DND-41 (cell line): ENCODE measurements around the gene AP1G2.
"Not testable (repeated sequence)": the region's sequence is repeated elsewhere in the genome, so short reads cannot be mapped to it uniquely, and the experiment has no call there.

Experiments
- ATAC-seq: fragments of 200-7000 bp; cut with Tn5 transposase; 3 replicates; pipeline ENCODE4 v1.9.1; 2021; ENCODE audit warnings: low read depth; ENCODE audit not compliant: insufficient read depth
- DNase-seq: peaks from one replicate; pipeline ENCODE4 v3.0.0-alpha.2; 2020
- H2AFZ ChIP-seq: 2 replicates; pipeline ENCODE4 v1.6.0; 2012; ENCODE audit warnings: low read depth, low read length
- H3K27ac ChIP-seq: 2 replicates; pipeline ENCODE4 v1.5.1; 2012; ENCODE audit warnings: low read length, inconsistent platforms
- H3K27me3 ChIP-seq: fragments of 200-600 bp; sonication (generic); 2 replicates; pipeline ENCODE4 v1.6.0; 2012; ENCODE audit warnings: low read length, mild to moderate bottlenecking, inconsistent platforms; ENCODE audit not compliant: insufficient read depth, poor library complexity
- H3K36me3 ChIP-seq: 2 replicates; pipeline ENCODE4 v1.5.1; 2012; ENCODE audit warnings: low read length, inconsistent platforms; ENCODE audit not compliant: insufficient read depth
- H3K4me1 ChIP-seq: 2 replicates; pipeline ENCODE4 v1.5.1; 2012; ENCODE audit warnings: mild to moderate bottlenecking, low read length; ENCODE audit not compliant: insufficient read depth
- H3K4me2 ChIP-seq: 2 replicates; pipeline ENCODE4 v1.6.0; 2012; ENCODE audit warnings: mild to moderate bottlenecking, moderate library complexity, low read length, inconsistent platforms; ENCODE audit not compliant: insufficient read depth
- H3K4me3 ChIP-seq, 2 experiments: fragments of 200-600 bp in 1 of 2; shearing (Covaris generic) in 1 of 2; 2 replicates each; pipeline ENCODE4 v1.5.1; 2012 to 2016; ENCODE audit warnings: inconsistent platforms in 2 of 2, low read length in 2 of 2, mild to moderate bottlenecking in 2 of 2, low read depth in 1 of 2, moderate library complexity in 1 of 2
- H3K79me2 ChIP-seq: 2 replicates; pipeline ENCODE4 v1.6.0; 2012; ENCODE audit warnings: low read length, inconsistent platforms; ENCODE audit not compliant: insufficient read depth
- H3K9ac ChIP-seq: 2 replicates; pipeline ENCODE4 v1.6.0; 2012; ENCODE audit warnings: low read depth, mild to moderate bottlenecking, inconsistent platforms, low read length, moderate library complexity
- H3K9me3 ChIP-seq: 2 replicates; pipeline ENCODE4 v1.5.1; 2012; ENCODE audit warnings: low read length, moderate library complexity, mild to moderate bottlenecking, inconsistent platforms; ENCODE audit not compliant: insufficient read depth, severe bottlenecking
- H4K20me1 ChIP-seq: 2 replicates; pipeline ENCODE4 v1.6.0; 2012; ENCODE audit warnings: low read length; ENCODE audit not compliant: insufficient read depth
- EZH2 ChIP-seq: IDR thresholded peaks from 3 replicates; pipeline ENCODE4 v1.6.1; 2012; ENCODE audit warnings: borderline replicate concordance, low read depth, mild to moderate bottlenecking, moderate library complexity, low read length, inconsistent platforms; ENCODE audit not compliant: severe bottlenecking
- TF ChIP-seq, protein P1 (sequence below): IDR thresholded peaks from 2 replicates; pipeline ENCODE4 v1.5.1; 2012; ENCODE audit warnings: borderline replicate concordance, low read length, moderate library complexity, mild to moderate bottlenecking; ENCODE audit not compliant: poor library complexity, severe bottlenecking; ENCODE audit errors: extremely low read depth

The AP1G2 gene

DNA sequence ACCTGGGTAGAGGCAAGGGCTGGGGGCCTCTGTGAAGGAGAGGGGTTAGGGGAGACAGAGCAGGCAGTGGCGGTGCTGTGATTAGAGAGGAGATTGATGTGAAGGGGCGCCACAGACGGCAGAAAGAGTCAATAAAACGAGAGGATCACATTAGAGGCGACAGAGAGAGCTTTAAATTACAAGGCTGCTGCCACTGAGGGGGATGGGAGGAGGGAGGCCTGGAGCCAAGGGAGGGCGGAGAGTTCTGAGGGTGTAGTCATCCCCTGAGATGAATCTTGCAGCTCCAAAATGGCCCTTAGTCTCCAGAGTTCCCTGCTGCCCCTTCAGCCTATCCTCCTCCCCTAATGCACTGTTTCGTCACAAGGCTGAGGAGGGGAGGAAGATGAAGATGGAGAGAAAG, 28.8 kb downstream of the AP1G2 start:
- H3K9me3 ChIP-seq: no peaks in the 10 kb centered on the region
- no peak overlapping the region for H3K9ac ChIP-seq
- no peaks in the 10 kb centered on the region for H3K4me1 ChIP-seq
- no peak overlapping the region for H3K4me2 ChIP-seq
- no peaks in the 10 kb centered on the region for H3K36me3 ChIP-seq
- no peak overlapping the region for H3K4me3 ChIP-seq
- no peak overlapping the region for H2AFZ ChIP-seq
- ATAC-seq (no peak), DNase-seq (no peak)
- TF ChIP-seq EZH2: no peak
- TF ChIP-seq, protein P1, sequence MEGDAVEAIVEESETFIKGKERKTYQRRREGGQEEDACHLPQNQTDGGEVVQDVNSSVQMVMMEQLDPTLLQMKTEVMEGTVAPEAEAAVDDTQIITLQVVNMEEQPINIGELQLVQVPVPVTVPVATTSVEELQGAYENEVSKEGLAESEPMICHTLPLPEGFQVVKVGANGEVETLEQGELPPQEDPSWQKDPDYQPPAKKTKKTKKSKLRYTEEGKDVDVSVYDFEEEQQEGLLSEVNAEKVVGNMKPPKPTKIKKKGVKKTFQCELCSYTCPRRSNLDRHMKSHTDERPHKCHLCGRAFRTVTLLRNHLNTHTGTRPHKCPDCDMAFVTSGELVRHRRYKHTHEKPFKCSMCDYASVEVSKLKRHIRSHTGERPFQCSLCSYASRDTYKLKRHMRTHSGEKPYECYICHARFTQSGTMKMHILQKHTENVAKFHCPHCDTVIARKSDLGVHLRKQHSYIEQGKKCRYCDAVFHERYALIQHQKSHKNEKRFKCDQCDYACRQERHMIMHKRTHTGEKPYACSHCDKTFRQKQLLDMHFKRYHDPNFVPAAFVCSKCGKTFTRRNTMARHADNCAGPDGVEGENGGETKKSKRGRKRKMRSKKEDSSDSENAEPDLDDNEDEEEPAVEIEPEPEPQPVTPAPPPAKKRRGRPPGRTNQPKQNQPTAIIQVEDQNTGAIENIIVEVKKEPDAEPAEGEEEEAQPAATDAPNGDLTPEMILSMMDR: no peak
- no peaks in the 10 kb centered on the region for H3K27me3 ChIP-seq
- no peaks in the 10 kb centered on the region for H3K79me2 ChIP-seq
- H4K20me1 ChIP-seq: no peaks in the 10 kb centered on the region; the same call in 1 of the 2 replicates
- H3K27ac ChIP-seq: no peak overlapping the region

DNA sequence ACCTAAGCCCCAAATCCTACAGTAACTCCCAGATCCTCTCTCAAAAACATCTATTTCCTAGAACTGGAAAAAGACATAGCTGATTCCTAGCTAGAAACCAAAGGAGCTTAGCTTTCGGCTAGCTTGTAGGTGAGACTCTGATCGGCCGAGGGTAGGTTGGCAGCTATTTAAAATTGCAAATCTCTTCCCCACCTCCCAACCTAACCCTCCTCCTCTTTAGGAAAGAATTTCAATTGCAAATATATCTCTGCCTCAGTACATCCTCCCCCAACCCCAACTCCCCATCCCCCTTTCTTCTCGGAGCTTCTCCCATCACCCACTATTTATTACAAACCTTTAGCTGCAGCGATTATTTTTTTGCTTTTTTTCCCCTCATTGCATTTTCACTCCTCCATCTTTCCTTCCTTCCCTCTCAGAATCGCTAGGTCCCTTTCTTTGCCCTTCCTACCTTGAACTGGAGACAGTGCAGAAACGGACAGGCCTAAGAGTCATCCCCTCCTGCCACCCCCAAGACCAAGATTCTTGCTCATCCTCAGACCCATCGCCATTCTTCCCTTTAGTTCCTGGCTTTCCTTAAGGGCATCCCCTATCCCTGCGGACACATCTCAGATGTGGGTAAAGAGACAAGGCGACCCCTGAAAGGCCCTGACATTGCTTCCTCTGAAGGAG, 29.4 kb downstream of the AP1G2 start:
- Histone ChIP-seq H4K20me1 (no peaks in the 10 kb centered on the region; the same call in 1 of the 2 replicates), H3K4me2 (no peak overlapping the region), H3K36me3 (no peaks in the 10 kb centered on the region), H3K27me3 (no peaks in the 10 kb centered on the region), H2AFZ (no peak overlapping the region), H3K79me2 (no peaks in the 10 kb centered on the region), H3K9ac (no peak overlapping the region), H3K4me3 (no peak overlapping the region), H3K4me1 (no peaks in the 10 kb centered on the region), H3K27ac (no peak overlapping the region), H3K9me3 (no peaks in the 10 kb centered on the region)
- DNase-seq (no peak), ATAC-seq (no peak)
- no peak for TF ChIP-seq EZH2
- TF ChIP-seq, protein P1: no peak

DNA sequence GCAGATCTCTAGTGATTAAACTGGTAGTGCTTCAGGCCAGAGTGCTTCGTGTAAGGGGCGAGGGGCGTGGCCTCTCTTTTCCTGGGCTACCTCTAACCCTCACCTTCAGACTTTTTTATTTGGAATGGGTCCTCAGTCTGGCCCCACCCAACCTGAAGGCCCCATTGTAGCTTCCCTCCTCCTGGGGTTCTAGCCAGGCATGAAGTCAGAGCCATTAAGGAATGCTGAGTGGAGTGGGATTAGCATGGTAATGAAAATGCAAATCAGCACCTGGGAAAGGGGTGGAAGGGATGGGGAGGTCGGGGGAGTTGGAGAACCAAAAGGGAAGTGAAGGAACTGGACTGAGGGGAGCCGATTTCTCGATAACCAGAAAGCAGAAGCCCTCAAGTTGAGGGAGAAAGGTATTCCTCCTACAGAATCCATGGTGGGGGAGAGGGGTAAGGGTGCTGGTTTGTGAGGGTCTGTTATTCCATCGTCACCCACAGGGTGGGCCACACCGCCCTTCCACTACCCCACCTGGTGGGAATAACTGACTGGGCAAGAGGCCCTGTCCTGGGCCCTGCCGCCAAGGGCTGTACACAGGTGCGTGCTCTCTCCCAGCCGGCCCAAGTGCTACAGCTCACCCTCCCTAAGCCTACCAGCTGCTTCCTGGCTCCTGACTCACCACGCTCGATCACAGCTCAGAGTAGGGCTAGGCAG, 30.1 kb downstream of the AP1G2 start:
- H4K20me1 ChIP-seq: no peaks in the 10 kb centered on the region; the same call in 1 of the 2 replicates
- TF ChIP-seq, protein P1: no peak
- no peak for TF ChIP-seq EZH2
- no peak overlapping the region for H3K4me3 ChIP-seq
- H3K4me1 ChIP-seq: no peaks in the 10 kb centered on the region
- H3K27ac ChIP-seq: no peak overlapping the region
- H3K36me3 ChIP-seq: no peaks in the 10 kb centered on the region
- H3K9me3 ChIP-seq: no peaks in the 10 kb centered on the region
- ATAC-seq (no peak), DNase-seq (no peak)
- no peaks in the 10 kb centered on the region for H3K27me3 ChIP-seq
- no peak overlapping the region for H2AFZ ChIP-seq
- no peaks in the 10 kb centered on the region for H3K79me2 ChIP-seq
- no peak overlapping the region for H3K4me2 ChIP-seq
- no peak overlapping the region for H3K9ac ChIP-seq

DNA sequence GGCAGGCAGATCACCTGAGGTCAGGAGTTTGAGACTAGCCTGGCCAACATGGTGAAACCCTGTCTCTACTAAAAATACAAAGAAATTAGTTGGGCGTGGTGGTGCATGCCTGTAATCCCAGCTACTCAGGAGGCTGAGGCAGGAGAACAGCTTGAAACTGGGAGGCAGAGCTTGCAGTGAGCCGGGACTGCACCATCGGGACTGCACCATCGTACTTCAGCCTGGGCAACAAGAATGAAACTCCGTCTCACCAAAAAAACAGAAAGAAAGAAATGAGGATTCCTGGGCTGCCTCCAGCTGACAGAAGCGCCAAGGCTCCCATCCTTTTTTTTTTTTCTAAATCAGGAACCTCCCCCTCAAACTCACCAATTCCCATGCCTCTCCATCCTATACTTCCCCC, 30.7 kb downstream of the AP1G2 start:
- not testable (repeated sequence) for H4K20me1 ChIP-seq, H2AFZ ChIP-seq, ATAC-seq, DNase-seq, H3K27me3 ChIP-seq, H3K4me1 ChIP-seq, H3K27ac ChIP-seq, H3K9me3 ChIP-seq, H3K9ac ChIP-seq, H3K4me2 ChIP-seq, H3K79me2 ChIP-seq, H3K36me3 ChIP-seq, H3K4me3 ChIP-seq
